Cardiac fibroblast (primary cell): ENCODE results near the gene ZNF688.

Experiments
- DNase-seq, 2 donors: peaks; one replicate each; pipeline versions ENCODE4 v3.0.0 to v3.0.0-alpha.2; 2010; ENCODE audit warnings: low read depth in 2 of 2
- H3K4me3 ChIP-seq, 2 donors: replicated peaks in 1 of 2; 1 replicate in 1 of 2; 2 replicates in 1 of 2; pipeline ENCODE4 v1.5.1; 2011; ENCODE audit warnings: low read depth in 2 of 2, low read length in 2 of 2, mild to moderate bottlenecking in 2 of 2, moderate library complexity in 1 of 2
- CTCF ChIP-seq: IDR thresholded peaks from one replicate; pipeline ENCODE4 v1.5.1; 2011; ENCODE audit warnings: low read depth, mild to moderate bottlenecking, low read length, inconsistent platforms

The ZNF688 gene

GRCh38 chr16:30571445-30572322 lies at the start of gene ZNF688:
Gene ZNF688, minus strand, starts transcription at chr16:30571714. Its CDS starts 85 bp downstream, at chr16:30571629.
- peak; percentile 97 to 99 for DNase-seq
- TF ChIP-seq CTCF: no peak
- H3K4me3 ChIP-seq: peak within 1 kb of the TSS; percentile 63 to 71

GRCh38 chr16:30620169-30620568 lies 48.7 kb upstream of the ZNF688 start:
- no peak for TF ChIP-seq CTCF
- DNase-seq: no peak
- H3K4me3 ChIP-seq: no peak overlapping the region

GRCh38 chr16:30619638-30620037 lies 48.1 kb upstream of the ZNF688 start:
- no peak for DNase-seq
- no peak for TF ChIP-seq CTCF
- no peak overlapping the region for H3K4me3 ChIP-seq

GRCh38 chr16:30619202-30619601 lies 47.7 kb upstream of the ZNF688 start:
- no peak for TF ChIP-seq CTCF
- H3K4me3 ChIP-seq: no peak overlapping the region
- DNase-seq: peak in 1 of 2 donors; percentile 34

- DNase-seq: peak; percentile 43 to 50
- TF ChIP-seq CTCF: peak; percentile 63
- no peak overlapping the region for H3K4me3 ChIP-seq
Observed at GRCh38 chr16:30615358-30616091, 44.0 kb upstream of the ZNF688 start.

GRCh38 chr16:30609926-30610839 lies 38.7 kb upstream of the ZNF688 start, which contains the start of gene ZNF689:
Gene ZNF689, minus strand, starts transcription at chr16:30610389. Its CDS starts 348 bp downstream, at chr16:30610041.
- peak within 1 kb of the TSS; percentile 88 to 89 for H3K4me3 ChIP-seq
- TF ChIP-seq CTCF: no peak
- peak; percentile 98 for DNase-seq
